Endothelial cell (in vitro differentiated cells): ENCODE data around the gene MEF2A. TPM values are rescaled to one million over a fixed set of nuclear protein-coding genes. Genes with fewer than 3 reads are reported as not detected.
A peak's percentile ranks its signal among the peaks of the same experiment; 100 is the strongest.

Experiments
- DNase-seq: peaks from one replicate; pipeline ENCODE4 v3.0.0; 2021; ENCODE audit warnings: low spot score
- H3K27ac Mint-ChIP-seq: one replicate; pipeline ENCODE4 v1.8.0; 2021; ENCODE audit warnings: mixed read lengths, inconsistent platforms; ENCODE audit not compliant: unreplicated experiment
- H3K27me3 Mint-ChIP-seq: one replicate; pipeline ENCODE4 v1.8.0; 2021; ENCODE audit warnings: mild to moderate bottlenecking, moderate library complexity, mixed read lengths, inconsistent platforms; ENCODE audit not compliant: unreplicated experiment
- H3K36me3 Mint-ChIP-seq: one replicate; pipeline ENCODE4 v1.8.0; 2021; ENCODE audit warnings: mild to moderate bottlenecking, low read depth, mixed read lengths, inconsistent platforms; ENCODE audit not compliant: unreplicated experiment
- H3K4me1 Mint-ChIP-seq: one replicate; pipeline ENCODE4 v1.8.0; 2021; ENCODE audit warnings: mild to moderate bottlenecking, mixed read lengths, inconsistent platforms; ENCODE audit not compliant: unreplicated experiment
- H3K4me3 Mint-ChIP-seq: one replicate; pipeline ENCODE4 v1.8.0; 2021; ENCODE audit warnings: mild to moderate bottlenecking, mixed read lengths, inconsistent platforms; ENCODE audit not compliant: unreplicated experiment
- H3K9me3 Mint-ChIP-seq: one replicate; pipeline ENCODE4 v1.8.0; 2021; ENCODE audit warnings: mixed read lengths, inconsistent platforms; ENCODE audit not compliant: unreplicated experiment
- total RNA-seq: library from RNA; stranded (reverse); fragmentation: NEBNext Ultra II Directional; extraction: Animal tissue kit (Norgen Biotek cat#: 25700); gene quantifications from one replicate; pipeline ENCODE4 v1.2.1, GENCODE V29; 2021; ENCODE audit not compliant: unreplicated experiment
- TF ChIP-seq, protein P1 (sequence below): fragments of 200-600 bp; sonication (generic); IDR thresholded peaks from one replicate; pipeline ENCODE4 v1.5.0; 2021; ENCODE audit warnings: antibody characterized with exemption; ENCODE audit not compliant: unreplicated experiment

MEF2A gene
- total RNA-seq, 1 donor from 2014 or later: 43.5 TPM

- TF ChIP-seq, protein P1, sequence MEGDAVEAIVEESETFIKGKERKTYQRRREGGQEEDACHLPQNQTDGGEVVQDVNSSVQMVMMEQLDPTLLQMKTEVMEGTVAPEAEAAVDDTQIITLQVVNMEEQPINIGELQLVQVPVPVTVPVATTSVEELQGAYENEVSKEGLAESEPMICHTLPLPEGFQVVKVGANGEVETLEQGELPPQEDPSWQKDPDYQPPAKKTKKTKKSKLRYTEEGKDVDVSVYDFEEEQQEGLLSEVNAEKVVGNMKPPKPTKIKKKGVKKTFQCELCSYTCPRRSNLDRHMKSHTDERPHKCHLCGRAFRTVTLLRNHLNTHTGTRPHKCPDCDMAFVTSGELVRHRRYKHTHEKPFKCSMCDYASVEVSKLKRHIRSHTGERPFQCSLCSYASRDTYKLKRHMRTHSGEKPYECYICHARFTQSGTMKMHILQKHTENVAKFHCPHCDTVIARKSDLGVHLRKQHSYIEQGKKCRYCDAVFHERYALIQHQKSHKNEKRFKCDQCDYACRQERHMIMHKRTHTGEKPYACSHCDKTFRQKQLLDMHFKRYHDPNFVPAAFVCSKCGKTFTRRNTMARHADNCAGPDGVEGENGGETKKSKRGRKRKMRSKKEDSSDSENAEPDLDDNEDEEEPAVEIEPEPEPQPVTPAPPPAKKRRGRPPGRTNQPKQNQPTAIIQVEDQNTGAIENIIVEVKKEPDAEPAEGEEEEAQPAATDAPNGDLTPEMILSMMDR: no peak
- H3K27me3 Mint-ChIP-seq: peaks cover 1% of the 10 kb centered on the region
- DNase-seq: no peak
- H3K4me1 Mint-ChIP-seq: no peaks in the 10 kb centered on the region
- H3K4me3 Mint-ChIP-seq: no peak overlapping the region
- H3K9me3 Mint-ChIP-seq: no peaks in the 10 kb centered on the region
- H3K27ac Mint-ChIP-seq: no peak overlapping the region
- H3K36me3 Mint-ChIP-seq: peaks cover 29% of the 10 kb centered on the region
Measured at GRCh38 chr15:99645543-99645935, 79.8 kb downstream of the MEF2A start.

DNA sequence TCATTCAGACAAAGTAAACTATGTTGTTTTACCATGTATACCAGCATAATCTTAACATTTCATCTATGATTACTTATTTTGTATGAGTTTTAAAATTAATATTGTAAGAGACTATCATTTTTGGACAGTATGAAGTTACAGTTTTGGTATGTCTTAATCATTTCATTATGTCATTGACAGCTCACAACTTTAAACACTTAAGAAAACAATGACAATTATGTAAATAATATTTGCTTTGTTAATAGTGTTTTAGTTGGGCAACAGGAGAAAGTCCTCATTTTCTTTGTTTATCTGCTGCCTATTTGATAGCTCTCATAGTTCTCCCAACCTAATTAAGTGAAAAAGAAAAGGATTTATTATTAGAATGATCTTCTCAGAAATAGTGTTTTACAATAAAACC is 80.2 kb downstream of the MEF2A start:
- DNase-seq: no peak
- no peaks in the 10 kb centered on the region for H3K4me1 Mint-ChIP-seq
- no peaks in the 10 kb centered on the region for H3K9me3 Mint-ChIP-seq
- H3K36me3 Mint-ChIP-seq: peaks cover 25% of the 10 kb centered on the region
- TF ChIP-seq, protein P1: no peak
- peaks cover 1% of the 10 kb centered on the region for H3K27me3 Mint-ChIP-seq
- H3K27ac Mint-ChIP-seq: no peak overlapping the region
- no peak overlapping the region for H3K4me3 Mint-ChIP-seq

GRCh38 chr15:99651023-99651807 is 85.4 kb downstream of the MEF2A start:
- peaks cover 12% of the 10 kb centered on the region for H3K36me3 Mint-ChIP-seq
- no peak for DNase-seq
- no peaks in the 10 kb centered on the region for H3K9me3 Mint-ChIP-seq
- TF ChIP-seq, protein P1: no peak
- H3K27ac Mint-ChIP-seq: no peak overlapping the region
- H3K27me3 Mint-ChIP-seq: no peaks in the 10 kb centered on the region
- H3K4me1 Mint-ChIP-seq: no peaks in the 10 kb centered on the region
- peak overlapping the region; percentile 66 for H3K4me3 Mint-ChIP-seq

DNA sequence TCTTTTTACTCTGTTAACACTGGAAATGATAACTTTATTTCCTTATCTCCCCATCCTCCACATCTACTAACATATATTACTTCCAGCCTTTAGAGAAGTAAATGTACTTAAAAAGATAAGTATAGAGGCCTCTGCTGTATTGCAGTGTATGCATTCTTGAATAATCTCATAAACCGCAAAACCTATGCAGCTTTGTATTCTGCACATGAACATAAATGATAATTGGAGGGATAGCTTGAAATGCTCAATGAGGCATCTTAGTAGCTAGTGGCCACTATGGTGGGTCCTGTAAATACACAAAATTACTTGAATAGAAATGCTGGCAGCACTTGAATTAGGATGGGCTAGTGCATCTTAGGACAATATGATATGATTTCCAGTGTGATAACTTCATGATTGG is 90.4 kb downstream of the MEF2A start:
- DNase-seq: no peak
- Mint-ChIP-seq H3K4me3 (no peak overlapping the region), H3K27ac (no peak overlapping the region), H3K36me3 (peaks cover 8% of the 10 kb centered on the region), H3K4me1 (no peaks in the 10 kb centered on the region), H3K9me3 (no peaks in the 10 kb centered on the region), H3K27me3 (no peaks in the 10 kb centered on the region)
- TF ChIP-seq, protein P1: no peak

DNA sequence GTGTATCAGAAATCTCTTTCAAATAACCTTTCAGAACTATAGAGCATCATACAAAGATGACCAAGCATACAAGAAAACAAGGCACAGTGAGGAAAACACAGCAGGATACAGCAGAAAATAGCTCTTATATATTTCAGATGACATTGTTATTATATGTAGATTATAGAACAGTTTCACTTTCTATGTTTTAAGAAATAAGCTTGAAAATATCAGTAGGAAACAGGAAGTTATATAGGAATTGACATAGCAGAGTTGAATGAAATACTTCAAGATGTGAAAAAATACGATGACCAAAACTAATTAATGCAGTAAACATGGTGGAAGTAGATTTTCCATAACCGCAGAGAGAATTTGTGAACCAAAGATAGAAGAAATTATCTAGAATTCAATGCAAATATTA is 92.2 kb downstream of the MEF2A start:
- H3K27me3 Mint-ChIP-seq: no peaks in the 10 kb centered on the region
- TF ChIP-seq, protein P1: no peak
- no peak for DNase-seq
- H3K4me1 Mint-ChIP-seq: no peaks in the 10 kb centered on the region
- H3K36me3 Mint-ChIP-seq: no peaks in the 10 kb centered on the region
- H3K9me3 Mint-ChIP-seq: no peaks in the 10 kb centered on the region
- H3K4me3 Mint-ChIP-seq: no peak overlapping the region
- H3K27ac Mint-ChIP-seq: no peak overlapping the region
